Measurements from ENCODE around the gene RAPGEF4. TPM values are rescaled to one million over a fixed set of nuclear protein-coding genes. Genes with fewer than 3 reads are reported as not detected.

The RAPGEF4 gene
- polyA plus RNA-seq, 3 donors: not detected

- peak within 1 kb of the TSS; percentile 56 to 94 for H3K27ac ChIP-seq (ENCODE audit: low read depth in 1 of 2, low read length in 2 of 2)
- peaks cover 5 to 19% of the 10 kb centered on the region in 2 donors for H3K4me1 ChIP-seq (ENCODE audit: control insufficient read depth in 1 of 2, insufficient read depth in 2 of 2, low read length in 2 of 2)
- H3K4me3 ChIP-seq (replicated peaks in 1 of 3; ENCODE audit: low read depth in 2 of 3, low read length in 3 of 3): peak within 1 kb of the TSS; percentile 48 to 78 (median 58)
- under 1% methylated on average over 106 of the region's 106 CpGs for WGBS (ENCODE audit: insufficient coverage)
- peaks cover 46% of the 10 kb centered on the region for H3K79me2 ChIP-seq (ENCODE audit: insufficient read depth, low read length)
- H3K4me3 Mint-ChIP-seq: peak within 1 kb of the TSS; percentile 91 to 95
- no peaks in the 10 kb centered on the region for H3K27me3 ChIP-seq (ENCODE audit: control insufficient read depth in 2 of 2, insufficient read depth in 2 of 2, low read length in 2 of 2)
- H2AFZ ChIP-seq (ENCODE audit: insufficient read depth, low read depth, low read length, poor library complexity, severe bottlenecking): peak within 1 kb of the TSS; percentile 65
- DNase-seq: peak; percentile 88 to 89 (median 89)
- peak within 1 kb of the TSS; percentile 97 for H3K9ac ChIP-seq (ENCODE audit: insufficient read depth, low read length, poor library complexity, severe bottlenecking)
- H3K9me3 Mint-ChIP-seq: no peaks in the 10 kb centered on the region
- H3K4me2 ChIP-seq (replicated peaks; ENCODE audit: extremely low read depth, low read length, poor library complexity, severe bottlenecking): peak within 1 kb of the TSS; percentile 76
- H4K20me1 ChIP-seq (ENCODE audit: insufficient read depth, low read length): peaks cover 15% of the 10 kb centered on the region
- TF ChIP-seq CTCF (IDR thresholded peaks at IDR 0.05): peak; percentile 43
- H3K9me3 ChIP-seq (replicated peaks in 1 of 2; ENCODE audit: control insufficient read depth in 1 of 2, insufficient read depth in 1 of 2, low read length in 2 of 2): no peaks in the 10 kb centered on the region
- no peaks in the 10 kb centered on the region for H3K36me3 ChIP-seq (replicated peaks in 1 of 2; ENCODE audit: control insufficient read depth in 1 of 2, insufficient read depth in 2 of 2, low read length in 2 of 2)
- H3K4me1 Mint-ChIP-seq: peaks cover 24% of the 10 kb centered on the region
- H3K27me3 Mint-ChIP-seq (ENCODE audit: low read depth in 3 of 3): peaks cover 4 to 6% (median 4%) of the 10 kb centered on the region in 3 donors
- intact Hi-C loops (cut with micrococcal nuclease): loop anchor here (5.0 to 10.0 kb wide), 3 partner anchors 34 to 51 kb away; no protein-coding TSS in a partner anchor
- peak within 1 kb of the TSS; percentile 89 to 95 (median 93) for H3K27ac Mint-ChIP-seq
- peaks cover 5 to 7% of the 10 kb centered on the region in 2 donors for H3K36me3 Mint-ChIP-seq
Observed at GRCh38 chr2:173075781-173076580, 340.3 kb downstream of the RAPGEF4 start, which contains the start of gene MAP3K20. MAP3K20 (plus strand) TSS chr2:173075846; CDS start chr2:173091032, 15,186 bp downstream.

- no peaks in the 10 kb centered on the region for H3K36me3 ChIP-seq (replicated peaks in 1 of 2; ENCODE audit: control insufficient read depth in 1 of 2, insufficient read depth in 2 of 2, low read length in 2 of 2)
- H3K27ac ChIP-seq (ENCODE audit: low read depth in 1 of 2, low read length in 2 of 2): peak overlapping the region; percentile 56 to 94
- Mint-ChIP-seq H3K27me3 (ENCODE audit: low read depth in 3 of 3) (peaks cover 3 to 4% (median 4%) of the 10 kb centered on the region in 3 donors), H3K9me3 (no peaks in the 10 kb centered on the region), H3K4me3 (peak overlapping the region; percentile 91 to 95), H3K4me1 (peaks cover 24% of the 10 kb centered on the region), H3K36me3 (peaks cover 5 to 9% of the 10 kb centered on the region in 2 donors), H3K27ac (peak overlapping the region; percentile 89 to 95 (median 93))
- no peak for TF ChIP-seq CTCF (IDR thresholded peaks at IDR 0.05)
- H3K4me3 ChIP-seq (replicated peaks in 1 of 3; ENCODE audit: low read depth in 2 of 3, low read length in 3 of 3): peak overlapping the region; percentile 48 to 78 (median 58)
- peak overlapping the region; percentile 65 for H2AFZ ChIP-seq (ENCODE audit: insufficient read depth, low read depth, low read length, poor library complexity, severe bottlenecking)
- intact Hi-C loops (cut with micrococcal nuclease): loop anchor here (5.0 to 10.0 kb wide), 3 partner anchors 34 to 52 kb away; no protein-coding TSS in a partner anchor
- H4K20me1 ChIP-seq (ENCODE audit: insufficient read depth, low read length): peaks cover 19% of the 10 kb centered on the region
- WGBS (ENCODE audit: insufficient coverage): 2% methylated on average over 18 of the region's 27 CpGs
- H3K4me2 ChIP-seq (replicated peaks; ENCODE audit: extremely low read depth, low read length, poor library complexity, severe bottlenecking): peak overlapping the region; percentile 76
- H3K4me1 ChIP-seq (ENCODE audit: control insufficient read depth in 1 of 2, insufficient read depth in 2 of 2, low read length in 2 of 2): peaks cover 5 to 19% of the 10 kb centered on the region in 2 donors
- no peaks in the 10 kb centered on the region for H3K9me3 ChIP-seq (replicated peaks in 1 of 2; ENCODE audit: control insufficient read depth in 1 of 2, insufficient read depth in 1 of 2, low read length in 2 of 2)
- H3K27me3 ChIP-seq (ENCODE audit: control insufficient read depth in 2 of 2, insufficient read depth in 2 of 2, low read length in 2 of 2): no peaks in the 10 kb centered on the region
- DNase-seq: peak; percentile 21 to 36 (median 32)
- H3K9ac ChIP-seq (ENCODE audit: insufficient read depth, low read length, poor library complexity, severe bottlenecking): peak overlapping the region; percentile 97
- H3K79me2 ChIP-seq (ENCODE audit: insufficient read depth, low read length): peaks cover 53% of the 10 kb centered on the region
Observed at GRCh38 chr2:173076581-173077345, 341.1 kb downstream of the RAPGEF4 start.
